B cell (primary cell): ENCODE measurements around the gene TSPO. TPM values are rescaled to one million over a fixed set of nuclear protein-coding genes. Genes with fewer than 3 reads are reported as not detected.
A peak's percentile ranks its signal among the peaks of the same experiment; 100 is the strongest.

Experiments
- ATAC-seq: fragments of 200-7000 bp; cut with Tn5 transposase; one replicate; pipeline ENCODE4 v1.10.0; 2021; ENCODE audit warnings: low read depth, mild to moderate bottlenecking, moderate number of reproducible peaks, moderate library complexity
- CTCF ChIA-PET: fragments of 350-600 bp; sonication (Branson Sonifier 250); formaldehyde crosslinking; loops from one replicate; lab custom pipeline; 2021; ENCODE audit warnings: antibody characterized with exemption, inconsistent platforms; lab: Charles Lee
- POLR2A ChIA-PET: fragments of 350-600 bp; sonication (Branson Sonifier 250); formaldehyde crosslinking; loops from one replicate; lab custom pipeline; 2021; ENCODE audit warnings: antibody characterized with exemption; lab: Charles Lee
- DNase-seq: peaks from one replicate; pipeline ENCODE4 v3.0.0; 2013
- H2AFZ ChIP-seq: 2 replicates; pipeline ENCODE4 v1.6.1; 2012; ENCODE audit warnings: mild to moderate bottlenecking, low read depth, low read length; ENCODE audit not compliant: insufficient read depth, poor library complexity, severe bottlenecking
- H3K27ac ChIP-seq, 2 donors: 1 replicate in 1 of 2; 2 replicates in 1 of 2; pipeline ENCODE4 v1.5.1; 2012 to 2013; ENCODE audit warnings: low read length in 2 of 2, mild to moderate bottlenecking in 2 of 2, moderate library complexity in 1 of 2
- H3K27me3 ChIP-seq, 4 experiments: fragments of 200-600 bp in 1 of 4; sonication (generic) in 1 of 4; replicated peaks in 1 of 4; 1 replicate in 2 of 4; 2 replicates in 2 of 4; pipeline versions ENCODE4 v1.6.1 to v1.7.0; 2013 to 2016; ENCODE audit warnings: low read length in 3 of 4, mild to moderate bottlenecking in 2 of 4, mixed read lengths in 1 of 4, moderate library complexity in 1 of 4; ENCODE audit not compliant: insufficient read depth in 4 of 4, control insufficient read depth in 3 of 4; ENCODE audit errors: control extremely low read depth in 1 of 4
- H3K36me3 ChIP-seq, 2 experiments: replicated peaks in 1 of 2; 1 replicate in 1 of 2; 2 replicates in 1 of 2; pipeline versions ENCODE4 v1.6.1 to v1.7.1; 2013; ENCODE audit warnings: low read length in 1 of 2; ENCODE audit not compliant: insufficient read depth in 2 of 2, control insufficient read depth in 1 of 2; ENCODE audit errors: control extremely low read depth in 1 of 2, extremely low read depth in 1 of 2
- H3K4me1 ChIP-seq, 2 donors: fragments of 200-600 bp in 1 of 2; sonication (generic) in 1 of 2; 1 replicate in 1 of 2; 2 replicates in 1 of 2; pipeline versions ENCODE4 v1.5.1 to v1.6.1; 2013 to 2017; ENCODE audit warnings: low read length in 2 of 2; ENCODE audit not compliant: control insufficient read depth in 2 of 2, insufficient read depth in 2 of 2
- H3K4me2 ChIP-seq: replicated peaks from 2 replicates; pipeline ENCODE3; 2012; ENCODE audit warnings: mild to moderate bottlenecking, low read depth, low read length; ENCODE audit not compliant: poor library complexity, severe bottlenecking
- H3K4me3 ChIP-seq, 5 experiments: fragments of 200-600 bp in 1 of 5; sonication (generic) in 1 of 5; 1 replicate in 3 of 5; 2 replicates in 2 of 5; pipeline versions ENCODE4 v1.5.1 to v1.7.0; 2011 to 2016; ENCODE audit warnings: low read length in 4 of 5, mild to moderate bottlenecking in 4 of 5, low read depth in 2 of 5, control low read depth in 1 of 5, moderate library complexity in 1 of 5; ENCODE audit not compliant: insufficient read depth in 1 of 5; ENCODE audit errors: control extremely low read depth in 1 of 5, extremely low read depth in 1 of 5
- H3K79me2 ChIP-seq: fragments of 200-600 bp; sonication (generic); one replicate; pipeline ENCODE4 v1.6.0; 2016; ENCODE audit warnings: low read length; ENCODE audit not compliant: control insufficient read depth, insufficient read depth
- H3K9ac ChIP-seq: fragments of 200-600 bp; sonication (generic); 2 replicates; pipeline ENCODE4 v1.6.1; 2017; ENCODE audit warnings: mild to moderate bottlenecking, low read length, moderate library complexity
- H3K9me3 ChIP-seq, 3 donors: one replicate each; pipeline versions ENCODE4 v1.6.1 to v1.7.1; 2013; ENCODE audit warnings: low read length in 2 of 3; ENCODE audit not compliant: control insufficient read depth in 2 of 3, insufficient read depth in 1 of 3; ENCODE audit errors: control extremely low read depth in 1 of 3
- H4K20me1 ChIP-seq: 2 replicates; pipeline ENCODE4 v1.6.0; 2012; ENCODE audit warnings: mild to moderate bottlenecking, low read length; ENCODE audit not compliant: insufficient read depth, control insufficient read depth, poor library complexity, severe bottlenecking
- H3K27ac Mint-ChIP-seq: one replicate; pipeline ENCODE4 v1.8.0; 2021; ENCODE audit warnings: mixed read lengths
- H3K27me3 Mint-ChIP-seq: one replicate; pipeline ENCODE4 v1.8.0; 2021; ENCODE audit warnings: mixed read lengths
- H3K4me1 Mint-ChIP-seq: one replicate; pipeline ENCODE4 v1.8.0; 2021; ENCODE audit warnings: mixed read lengths
- H3K4me3 Mint-ChIP-seq: one replicate; pipeline ENCODE4 v1.8.0; 2021; ENCODE audit warnings: mixed read lengths
- H3K9me3 Mint-ChIP-seq: one replicate; pipeline ENCODE4 v1.8.0; 2022; ENCODE audit warnings: mixed read lengths; ENCODE audit not compliant: insufficient read depth
- EZH2 ChIP-seq: IDR thresholded peaks from 2 replicates; pipeline ENCODE4 v1.6.1; 2012; ENCODE audit warnings: borderline replicate concordance, low read depth, mild to moderate bottlenecking, moderate library complexity, low read length; ENCODE audit not compliant: insufficient read depth, poor library complexity, severe bottlenecking
- WGBS: methylation state at CpG from one replicate; pipeline ENCODE4 v1.1.5; 2013; ENCODE audit warnings: missing lambda C conversion rate; ENCODE audit not compliant: insufficient coverage; 5-methylcytosine and 5-hydroxymethylcytosine counted together
- intact Hi-C: fragments of 100-400 bp; cut with micrococcal nuclease; formaldehyde crosslinking; loops from one replicate; pipeline ENCODE4 v1.10.0; 2022
- polyA plus RNA-seq: library from polyadenylated mRNA; depleted of rRNA; stranded (reverse); fragments of >200 nt; gene quantifications from 2 replicates; pipeline ENCODE4 v1.2.3, GENCODE V29; 2012
- total RNA-seq, 2 donors: library from RNA; stranded (reverse); fragments of 120-200 nt in 1 of 2; gene quantifications; 1 replicate in 1 of 2; 2 replicates in 1 of 2; pipeline versions ENCODE4 v1.2.3 to v1.2.4, GENCODE V29; 2013 to 2022
- TF ChIP-seq, protein P1 (sequence below): fragments of 200-600 bp; IDR thresholded peaks from one replicate; pipeline ENCODE4 v1.8.0; 2022; ENCODE audit warnings: antibody characterized with exemption, mild to moderate bottlenecking

The TSPO gene
- total and polyA plus RNA-seq, 2 donors (not counting 1 experiment from before 2014, with no cell fraction given), result 54.9 to 94.2 TPM

- no peak overlapping the region for H3K4me3 ChIP-seq
- ChIA-PET CTCF (no interaction called here), POLR2A (no interaction called here)
- H3K9ac ChIP-seq, result no peak overlapping the region
- peaks cover 63 to 81% of the 10 kb centered on the region in 2 donors for H3K4me1 ChIP-seq
- Mint-ChIP-seq H3K4me1 (peaks cover 57% of the 10 kb centered on the region), H3K9me3 (no peaks in the 10 kb centered on the region), H3K27ac (peak overlapping the region; percentile 41), H3K4me3 (peak overlapping the region; percentile 23), H3K27me3 (peaks cover 37% of the 10 kb centered on the region)
- peaks cover 8% of the 10 kb centered on the region for H4K20me1 ChIP-seq
- intact Hi-C loops, result no loop called here
- WGBS, result 47% methylated on average over 5 of the region's 5 CpGs
- DNase-seq, result no peak
- no peak overlapping the region for H2AFZ ChIP-seq
- H3K27ac ChIP-seq, result no peak overlapping the region
- H3K9me3 ChIP-seq, result peaks cover 0 to 17% (median 0%) of the 10 kb centered on the region in 3 donors
- TF ChIP-seq, protein P1, sequence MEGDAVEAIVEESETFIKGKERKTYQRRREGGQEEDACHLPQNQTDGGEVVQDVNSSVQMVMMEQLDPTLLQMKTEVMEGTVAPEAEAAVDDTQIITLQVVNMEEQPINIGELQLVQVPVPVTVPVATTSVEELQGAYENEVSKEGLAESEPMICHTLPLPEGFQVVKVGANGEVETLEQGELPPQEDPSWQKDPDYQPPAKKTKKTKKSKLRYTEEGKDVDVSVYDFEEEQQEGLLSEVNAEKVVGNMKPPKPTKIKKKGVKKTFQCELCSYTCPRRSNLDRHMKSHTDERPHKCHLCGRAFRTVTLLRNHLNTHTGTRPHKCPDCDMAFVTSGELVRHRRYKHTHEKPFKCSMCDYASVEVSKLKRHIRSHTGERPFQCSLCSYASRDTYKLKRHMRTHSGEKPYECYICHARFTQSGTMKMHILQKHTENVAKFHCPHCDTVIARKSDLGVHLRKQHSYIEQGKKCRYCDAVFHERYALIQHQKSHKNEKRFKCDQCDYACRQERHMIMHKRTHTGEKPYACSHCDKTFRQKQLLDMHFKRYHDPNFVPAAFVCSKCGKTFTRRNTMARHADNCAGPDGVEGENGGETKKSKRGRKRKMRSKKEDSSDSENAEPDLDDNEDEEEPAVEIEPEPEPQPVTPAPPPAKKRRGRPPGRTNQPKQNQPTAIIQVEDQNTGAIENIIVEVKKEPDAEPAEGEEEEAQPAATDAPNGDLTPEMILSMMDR, result no peak
- peaks cover 9% of the 10 kb centered on the region for H3K79me2 ChIP-seq
- no peak for ATAC-seq
- H3K27me3 ChIP-seq, result peaks cover 0 to 69% (median 32%) of the 10 kb centered on the region in 4 experiments
- no peaks in the 10 kb centered on the region for H3K36me3 ChIP-seq
- peak overlapping the region; percentile 1 for H3K4me2 ChIP-seq
Measured at GRCh38 chr22:43114958-43115357, 36.4 kb upstream of the TSPO start.

DNA sequence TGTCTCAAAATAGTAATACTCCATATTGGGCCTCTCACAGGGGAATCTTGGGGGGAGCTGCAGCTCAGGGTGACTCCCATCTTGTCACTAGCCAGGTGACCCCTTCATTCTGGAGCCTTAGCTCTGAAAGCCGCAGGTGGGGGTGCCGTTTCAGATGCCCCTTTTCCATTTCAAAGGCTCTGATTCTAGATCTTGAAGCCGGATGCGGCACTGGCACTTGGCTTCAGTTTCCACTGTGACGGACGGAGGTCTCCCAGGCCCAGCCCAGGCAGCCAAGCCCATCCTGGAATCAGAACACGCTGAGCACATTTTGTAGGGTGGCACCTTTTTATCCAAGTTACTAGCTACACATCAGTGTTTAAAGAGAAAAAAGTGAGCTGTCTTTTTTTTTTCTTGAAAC lies 34.4 kb upstream of the TSPO start:
- no peaks in the 10 kb centered on the region for H3K36me3 ChIP-seq
- Mint-ChIP-seq H3K4me1 (peaks cover 58% of the 10 kb centered on the region), H3K4me3 (no peak overlapping the region), H3K9me3 (no peaks in the 10 kb centered on the region), H3K27ac (no peak overlapping the region), H3K27me3 (peaks cover 38% of the 10 kb centered on the region)
- H2AFZ ChIP-seq, result no peak overlapping the region
- TF ChIP-seq, protein P1, result no peak
- TF ChIP-seq EZH2, result no peak
- peaks cover 0 to 20% (median 0%) of the 10 kb centered on the region in 3 donors for H3K9me3 ChIP-seq
- H3K9ac ChIP-seq, result no peak overlapping the region
- no peak overlapping the region for H3K27ac ChIP-seq
- H3K4me1 ChIP-seq, result peaks cover 67 to 83% of the 10 kb centered on the region in 2 donors
- H3K27me3 ChIP-seq, result peaks cover 0 to 67% (median 30%) of the 10 kb centered on the region in 4 experiments
- ChIA-PET POLR2A (interaction anchor here (0.6 to 1.0 kb wide), 2 partner anchors 9 to 352 kb away, joined by 4 to 5 read pairs; no protein-coding TSS in a partner anchor), CTCF (interaction anchor here (1.0 kb wide), 2 partner anchors 12 to 30 kb away, joined by 4 to 5 read pairs; no protein-coding TSS in a partner anchor)
- whole genome bisulfite sequencing, result 92% methylated on average over 4 of the region's 7 CpGs
- H3K4me2 ChIP-seq, result no peak overlapping the region
- DNase-seq, result no peak
- no peak overlapping the region for H3K4me3 ChIP-seq
- intact Hi-C loops, result no loop called here
- H3K79me2 ChIP-seq, result peaks cover 2% of the 10 kb centered on the region
- H4K20me1 ChIP-seq, result peaks cover 8% of the 10 kb centered on the region
- no peak for ATAC-seq
